DND-41 (cell line): ENCODE data around the gene MAPKAPK3.

Source experiments
- ATAC-seq: fragments of 200-7000 bp; cut with Tn5 transposase; 3 replicates; pipeline ENCODE4 v1.9.1; 2021; ENCODE audit warnings: low read depth; ENCODE audit not compliant: insufficient read depth
- DNase-seq: peaks from one replicate; pipeline ENCODE4 v3.0.0-alpha.2; 2020
- H2AFZ ChIP-seq: 2 replicates; pipeline ENCODE4 v1.6.0; 2012; ENCODE audit warnings: low read depth, low read length
- H3K27ac ChIP-seq: 2 replicates; pipeline ENCODE4 v1.5.1; 2012; ENCODE audit warnings: low read length, inconsistent platforms
- H3K27me3 ChIP-seq: fragments of 200-600 bp; sonication (generic); 2 replicates; pipeline ENCODE4 v1.6.0; 2012; ENCODE audit warnings: low read length, mild to moderate bottlenecking, inconsistent platforms; ENCODE audit not compliant: insufficient read depth, poor library complexity
- H3K36me3 ChIP-seq: 2 replicates; pipeline ENCODE4 v1.5.1; 2012; ENCODE audit warnings: low read length, inconsistent platforms; ENCODE audit not compliant: insufficient read depth
- H3K4me1 ChIP-seq: 2 replicates; pipeline ENCODE4 v1.5.1; 2012; ENCODE audit warnings: mild to moderate bottlenecking, low read length; ENCODE audit not compliant: insufficient read depth
- H3K4me2 ChIP-seq: 2 replicates; pipeline ENCODE4 v1.6.0; 2012; ENCODE audit warnings: mild to moderate bottlenecking, moderate library complexity, low read length, inconsistent platforms; ENCODE audit not compliant: insufficient read depth
- H3K4me3 ChIP-seq, 2 experiments: fragments of 200-600 bp in 1 of 2; shearing (Covaris generic) in 1 of 2; 2 replicates each; pipeline ENCODE4 v1.5.1; 2012 to 2016; ENCODE audit warnings: inconsistent platforms in 2 of 2, low read length in 2 of 2, mild to moderate bottlenecking in 2 of 2, low read depth in 1 of 2, moderate library complexity in 1 of 2
- H3K79me2 ChIP-seq: 2 replicates; pipeline ENCODE4 v1.6.0; 2012; ENCODE audit warnings: low read length, inconsistent platforms; ENCODE audit not compliant: insufficient read depth
- H3K9ac ChIP-seq: 2 replicates; pipeline ENCODE4 v1.6.0; 2012; ENCODE audit warnings: low read depth, mild to moderate bottlenecking, inconsistent platforms, low read length, moderate library complexity
- H3K9me3 ChIP-seq: 2 replicates; pipeline ENCODE4 v1.5.1; 2012; ENCODE audit warnings: low read length, moderate library complexity, mild to moderate bottlenecking, inconsistent platforms; ENCODE audit not compliant: insufficient read depth, severe bottlenecking
- H4K20me1 ChIP-seq: 2 replicates; pipeline ENCODE4 v1.6.0; 2012; ENCODE audit warnings: low read length; ENCODE audit not compliant: insufficient read depth
- CTCF ChIP-seq: IDR thresholded peaks from 2 replicates; pipeline ENCODE4 v1.5.1; 2012; ENCODE audit warnings: borderline replicate concordance, low read length, moderate library complexity, mild to moderate bottlenecking; ENCODE audit not compliant: poor library complexity, severe bottlenecking; ENCODE audit errors: extremely low read depth
- EZH2 ChIP-seq: IDR thresholded peaks from 3 replicates; pipeline ENCODE4 v1.6.1; 2012; ENCODE audit warnings: borderline replicate concordance, low read depth, mild to moderate bottlenecking, moderate library complexity, low read length, inconsistent platforms; ENCODE audit not compliant: severe bottlenecking

MAPKAPK3 gene

GRCh38 chr3:50651445-50651844 is 34.5 kb downstream of the MAPKAPK3 start:
- no peak overlapping the region for H3K4me2 ChIP-seq
- H3K27me3 ChIP-seq, result no peaks in the 10 kb centered on the region
- no peak for ATAC-seq
- H3K27ac ChIP-seq, result no peak overlapping the region
- no peak for TF ChIP-seq CTCF
- no peaks in the 10 kb centered on the region for H3K4me1 ChIP-seq
- H3K36me3 ChIP-seq, result peaks cover 34% of the 10 kb centered on the region
- no peak overlapping the region for H3K9ac ChIP-seq
- no peaks in the 10 kb centered on the region for H3K9me3 ChIP-seq
- peaks cover 48% of the 10 kb centered on the region for H4K20me1 ChIP-seq
- no peak overlapping the region for H2AFZ ChIP-seq
- no peaks in the 10 kb centered on the region for H3K79me2 ChIP-seq
- no peak overlapping the region for H3K4me3 ChIP-seq
- DNase-seq, result no peak

- DNase-seq (no peak), ATAC-seq (peak; percentile 10; the same call in 2 of the 3 replicates)
- H4K20me1 ChIP-seq, result peaks cover 42% of the 10 kb centered on the region
- H3K4me3 ChIP-seq, result no peak overlapping the region
- H2AFZ ChIP-seq, result no peak overlapping the region
- H3K4me1 ChIP-seq, result no peaks in the 10 kb centered on the region
- no peaks in the 10 kb centered on the region for H3K9me3 ChIP-seq
- H3K79me2 ChIP-seq, result no peaks in the 10 kb centered on the region
- no peak overlapping the region for H3K27ac ChIP-seq
- no peaks in the 10 kb centered on the region for H3K27me3 ChIP-seq
- no peak for TF ChIP-seq CTCF
- no peak for TF ChIP-seq EZH2
- no peak overlapping the region for H3K9ac ChIP-seq
- no peak overlapping the region for H3K4me2 ChIP-seq
- H3K36me3 ChIP-seq, result peaks cover 28% of the 10 kb centered on the region
These were observed 35.1 kb downstream of the MAPKAPK3 start for GRCh38 chr3:50651920-50652529.

GRCh38 chr3:50652709-50653108 is 35.8 kb downstream of the MAPKAPK3 start:
- H3K9ac ChIP-seq, result no peak overlapping the region
- TF ChIP-seq EZH2 (no peak), CTCF (peak; percentile 81)
- H3K4me1 ChIP-seq, result no peaks in the 10 kb centered on the region
- H4K20me1 ChIP-seq, result peaks cover 37% of the 10 kb centered on the region
- peak; percentile 66 for ATAC-seq
- peaks cover 21% of the 10 kb centered on the region for H3K36me3 ChIP-seq
- no peaks in the 10 kb centered on the region for H3K9me3 ChIP-seq
- no peaks in the 10 kb centered on the region for H3K27me3 ChIP-seq
- no peak overlapping the region for H2AFZ ChIP-seq
- no peak overlapping the region for H3K27ac ChIP-seq
- H3K79me2 ChIP-seq, result no peaks in the 10 kb centered on the region
- no peak overlapping the region for H3K4me2 ChIP-seq
- H3K4me3 ChIP-seq, result no peak overlapping the region
- DNase-seq, result peak; percentile 72
